HEK293T (cell line): Measurements from ENCODE around the gene RSPO4.

Source experiments
- CTCF ChIA-PET: fragments of 350-600 bp; formaldehyde crosslinking; extraction: SDS; loops from one replicate; lab custom pipeline; 2021; ENCODE audit warnings: antibody characterized with exemption, inconsistent platforms; lab: Yijun Ruan, JAX
- POLR2A ChIA-PET: fragments of 350-600 bp; formaldehyde crosslinking; extraction: SDS; loops from one replicate; lab custom pipeline; 2020; ENCODE audit warnings: antibody characterized with exemption, inconsistent platforms; lab: Yijun Ruan, JAX
- DNase-seq: peaks from one replicate; pipeline ENCODE4 v3.0.0; 2012; ENCODE audit warnings: mixed read lengths; ENCODE audit errors: extremely low spot score
- ARNT ChIP-seq: fragments of 450-650 bp; IDR thresholded peaks from 2 replicates; pipeline ENCODE4 v1.6.1; 2017; ENCODE audit warnings: mild to moderate bottlenecking
- BHLHE40 ChIP-seq: fragments of 450-650 bp; IDR thresholded peaks from 2 replicates; pipeline ENCODE4 v1.6.1; 2016; ENCODE audit warnings: mild to moderate bottlenecking, moderate library complexity, borderline replicate concordance
- CTBP1 ChIP-seq: fragments of 450-650 bp; IDR thresholded peaks from 2 replicates; pipeline ENCODE4 v1.6.1; 2016; ENCODE audit warnings: borderline replicate concordance
- ELF4 ChIP-seq: fragments of 450-650 bp; IDR thresholded peaks from 2 replicates; pipeline ENCODE4 v1.6.1; 2017; ENCODE audit warnings: antibody characterized with exemption
- FOXA1 ChIP-seq: fragments of 450-650 bp; IDR thresholded peaks from 2 replicates; pipeline ENCODE4 v1.6.1; 2016; ENCODE audit warnings: mild to moderate bottlenecking
- FOXK2 ChIP-seq: fragments of 450-650 bp; IDR thresholded peaks from 2 replicates; pipeline ENCODE4 v1.6.1; 2016; ENCODE audit warnings: mild to moderate bottlenecking
- FOXM1 ChIP-seq: fragments of 450-650 bp; IDR thresholded peaks from 2 replicates; pipeline ENCODE4 v1.6.1; 2017; ENCODE audit warnings: mild to moderate bottlenecking, borderline replicate concordance
- HDGF ChIP-seq: fragments of 450-650 bp; IDR thresholded peaks from 2 replicates; pipeline ENCODE4 v1.6.1; 2017; ENCODE audit warnings: antibody characterized with exemption, borderline replicate concordance
- L3MBTL2 ChIP-seq: fragments of 450-650 bp; conservative IDR thresholded peaks from 2 replicates; pipeline ENCODE4 v1.6.1; 2016; ENCODE audit warnings: mild to moderate bottlenecking
- LEF1 ChIP-seq: fragments of 450-650 bp; IDR thresholded peaks from 2 replicates; pipeline ENCODE4 v1.6.1; 2017; ENCODE audit warnings: mild to moderate bottlenecking, borderline replicate concordance
- NFRKB ChIP-seq: fragments of 450-650 bp; IDR thresholded peaks from 2 replicates; pipeline ENCODE4 v1.6.1; 2016; ENCODE audit warnings: mild to moderate bottlenecking, moderate library complexity
- SP1 ChIP-seq: fragments of 450-650 bp; IDR thresholded peaks from 2 replicates; pipeline ENCODE4 v1.6.1; 2017
- SUZ12 ChIP-seq: fragments of 450-650 bp; IDR thresholded peaks from 2 replicates; pipeline ENCODE4 v1.6.1; 2016; ENCODE audit warnings: mild to moderate bottlenecking
- TARDBP ChIP-seq: fragments of 450-650 bp; IDR thresholded peaks from 2 replicates; pipeline ENCODE4 v1.6.1; 2016
- ZNF384 ChIP-seq: fragments of 450-650 bp; IDR thresholded peaks from 2 replicates; pipeline ENCODE4 v1.6.1; 2016
- TF ChIP-seq, protein P1 (sequence below): fragments of 450-650 bp; IDR thresholded peaks from 2 replicates; pipeline ENCODE4 v1.6.1; 2016

The RSPO4 gene

DNA sequence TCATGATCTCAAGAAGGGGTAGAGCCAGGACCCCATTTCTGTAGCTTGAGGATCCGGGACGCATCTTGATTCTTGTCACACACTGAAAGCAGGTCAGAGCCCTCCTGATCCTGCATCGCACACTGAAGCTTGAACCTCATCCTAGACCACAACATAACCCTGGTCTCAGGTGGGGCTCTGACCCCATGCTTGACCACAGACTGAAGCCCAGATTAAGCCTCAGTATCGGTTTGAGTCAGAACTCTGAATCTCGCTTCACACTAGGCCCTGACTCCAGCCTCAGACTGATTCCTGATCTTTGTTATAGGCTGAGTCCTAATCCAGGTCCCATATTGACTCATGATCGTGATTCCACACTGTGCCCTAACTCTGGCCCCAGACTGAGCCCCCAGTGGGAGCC, 8.5 kb upstream of the RSPO4 start:
- POLR2A ChIA-PET = no interaction called here
- TF ChIP-seq FOXA1 (no peak), ARNT (no peak), ELF4 (no peak), CTBP1 (no peak), LEF1 (no peak), L3MBTL2 (no peak), ZNF384 (no peak)
- CTCF ChIA-PET = interaction anchor here (0.6 kb wide), 1 partner anchor 52 kb away, joined by 4 read pairs; no protein-coding TSS in a partner anchor
- DNase-seq = no peak

DNA sequence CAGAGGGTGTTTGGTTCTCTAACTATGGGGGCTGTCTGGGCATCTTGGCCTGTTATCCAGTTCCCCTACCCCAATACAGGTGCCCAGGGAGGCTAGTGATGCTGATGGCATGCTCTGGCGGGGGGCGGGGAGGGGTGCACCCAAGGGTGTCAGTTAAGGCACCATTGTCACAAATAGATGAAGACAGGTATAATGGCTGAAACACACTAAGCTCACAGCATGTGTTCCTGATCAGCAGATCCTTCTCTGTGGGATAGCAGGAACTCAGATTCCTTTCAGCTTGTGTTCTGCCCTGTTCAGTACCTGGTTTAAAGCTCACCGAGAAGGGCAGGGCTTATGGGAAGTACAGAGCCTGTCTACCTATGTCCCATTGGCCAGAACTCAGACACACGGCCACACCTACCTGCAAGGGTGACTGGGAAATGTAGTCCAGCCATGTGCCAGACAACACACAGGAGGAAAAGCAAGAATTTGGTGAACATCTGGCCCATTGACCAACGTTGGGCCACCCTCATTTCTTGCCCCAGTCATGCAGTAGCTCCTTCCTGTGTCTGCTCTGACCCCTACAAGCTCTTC, 3.4 kb upstream of the RSPO4 start:
- CTCF ChIA-PET = no interaction called here
- POLR2A ChIA-PET = interaction anchor here (0.6 to 0.7 kb wide), 2 partner anchors 9 to 172 kb away, joined by 3 read pairs; partner anchors contain the start of gene FAM110A
- peak; percentile 72 for DNase-seq
- TF ChIP-seq BHLHE40 (no peak), FOXA1 (no peak), SP1 (no peak), ARNT (no peak), ZNF384 (no peak), L3MBTL2 (no peak), HDGF (no peak), FOXM1 (no peak), SUZ12 (no peak), ELF4 (no peak), LEF1 (no peak), TARDBP (no peak), FOXK2 (no peak), NFRKB (no peak), CTBP1 (no peak)
- TF ChIP-seq, protein P1, sequence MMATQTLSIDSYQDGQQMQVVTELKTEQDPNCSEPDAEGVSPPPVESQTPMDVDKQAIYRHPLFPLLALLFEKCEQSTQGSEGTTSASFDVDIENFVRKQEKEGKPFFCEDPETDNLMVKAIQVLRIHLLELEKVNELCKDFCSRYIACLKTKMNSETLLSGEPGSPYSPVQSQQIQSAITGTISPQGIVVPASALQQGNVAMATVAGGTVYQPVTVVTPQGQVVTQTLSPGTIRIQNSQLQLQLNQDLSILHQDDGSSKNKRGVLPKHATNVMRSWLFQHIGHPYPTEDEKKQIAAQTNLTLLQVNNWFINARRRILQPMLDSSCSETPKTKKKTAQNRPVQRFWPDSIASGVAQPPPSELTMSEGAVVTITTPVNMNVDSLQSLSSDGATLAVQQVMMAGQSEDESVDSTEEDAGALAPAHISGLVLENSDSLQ = no peak

DNA sequence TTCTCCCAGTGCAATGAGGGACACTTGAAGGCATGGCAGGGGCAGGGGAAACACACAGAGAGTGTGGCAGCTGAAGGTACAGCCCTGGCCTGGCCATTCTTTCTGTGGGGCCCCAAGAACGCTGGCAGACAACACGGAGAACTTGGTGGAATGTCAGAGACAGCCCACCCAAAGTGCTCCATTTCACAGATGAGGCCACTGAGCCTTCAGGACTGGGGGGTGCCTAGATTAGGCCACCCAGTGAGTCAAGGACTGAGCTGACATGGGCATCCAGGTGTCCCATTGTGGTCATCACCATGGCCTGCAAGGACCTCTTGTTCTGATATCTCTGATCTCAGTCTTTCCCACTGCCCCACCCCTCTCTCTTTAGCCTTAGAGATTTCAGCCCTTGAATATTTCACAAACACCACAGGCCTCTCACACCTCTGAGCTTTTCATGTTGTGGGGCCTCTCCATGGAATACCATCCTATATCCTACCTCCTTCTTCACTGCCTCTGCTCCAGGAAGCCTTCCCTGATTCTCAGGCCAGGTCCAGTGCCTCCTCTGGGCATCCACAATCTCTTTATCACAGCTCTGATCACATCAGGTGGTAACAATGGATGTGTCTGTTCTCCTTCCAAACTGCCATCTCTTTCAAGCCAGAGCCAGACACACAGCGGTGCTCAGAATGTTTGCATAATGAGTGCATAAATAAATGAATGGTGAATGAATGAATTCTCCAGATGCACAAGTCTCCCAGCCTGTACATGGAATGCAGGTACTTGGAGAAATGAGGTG, 2.0 kb upstream of the RSPO4 start:
- no peak for TF ChIP-seq TARDBP
- no peak for TF ChIP-seq FOXA1
- TF ChIP-seq L3MBTL2 = no peak
- no peak for TF ChIP-seq SP1
- TF ChIP-seq BHLHE40 = no peak
- no peak for TF ChIP-seq FOXM1
- TF ChIP-seq NFRKB = no peak
- no peak for TF ChIP-seq ARNT
- no peak for TF ChIP-seq LEF1
- TF ChIP-seq HDGF = no peak
- no peak for TF ChIP-seq ZNF384
- TF ChIP-seq FOXK2 = no peak
- TF ChIP-seq CTBP1 = no peak
- ChIA-PET CTCF (no interaction called here), POLR2A (no interaction called here)

DNA sequence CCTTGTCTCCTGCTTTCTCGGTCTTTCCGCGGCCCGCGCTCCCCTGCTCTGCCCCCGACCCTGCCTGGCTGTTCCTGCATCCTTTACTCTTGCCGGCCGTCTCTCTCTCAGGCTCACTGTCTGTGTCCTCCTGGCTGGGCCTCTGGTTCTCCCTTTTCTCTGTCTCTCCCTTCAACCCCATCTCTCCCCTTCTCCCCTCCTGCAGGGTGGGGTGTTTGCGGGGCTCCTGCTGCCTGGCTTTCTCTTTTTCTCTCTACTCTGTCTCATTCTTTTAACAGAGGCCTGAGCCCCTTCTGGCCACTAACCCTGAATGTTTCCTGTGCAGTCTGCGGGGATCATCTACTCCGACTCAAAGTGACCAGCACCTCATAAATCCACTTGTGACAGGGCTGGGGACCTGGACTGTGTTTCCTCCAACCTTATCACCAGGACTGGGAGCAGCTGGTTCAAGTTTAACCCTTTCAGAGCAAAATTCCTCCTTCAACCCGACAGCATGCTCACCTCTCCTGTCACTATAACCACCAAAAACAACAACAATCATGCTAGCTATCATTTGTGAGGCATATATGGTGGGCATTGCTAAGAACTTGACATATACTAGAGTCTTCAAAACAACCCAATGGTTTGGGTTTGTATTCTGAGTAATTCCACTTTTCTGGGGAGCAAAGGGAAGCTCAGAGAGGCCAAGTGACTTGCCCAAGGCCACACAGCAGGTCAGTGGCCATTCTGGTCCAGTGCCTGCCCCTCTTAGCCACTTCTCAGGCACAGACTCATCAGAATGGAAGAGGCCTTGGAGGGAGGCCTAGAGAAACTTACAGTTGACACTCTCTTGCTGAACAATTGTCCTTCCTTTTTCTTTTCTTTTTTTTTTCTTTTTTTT, 811 bp upstream of the RSPO4 start:
- CTCF ChIA-PET = no interaction called here
- DNase-seq = no peak
- POLR2A ChIA-PET = no interaction called here
- no peak for TF ChIP-seq SUZ12
- TF ChIP-seq BHLHE40 = no peak
- TF ChIP-seq, protein P1 = no peak
- no peak for TF ChIP-seq NFRKB
- TF ChIP-seq CTBP1 = no peak
- TF ChIP-seq ARNT = no peak

More for the DNA sequence above, 2.0 kb upstream of the RSPO4 start:
- DNase-seq = no peak

DNA sequence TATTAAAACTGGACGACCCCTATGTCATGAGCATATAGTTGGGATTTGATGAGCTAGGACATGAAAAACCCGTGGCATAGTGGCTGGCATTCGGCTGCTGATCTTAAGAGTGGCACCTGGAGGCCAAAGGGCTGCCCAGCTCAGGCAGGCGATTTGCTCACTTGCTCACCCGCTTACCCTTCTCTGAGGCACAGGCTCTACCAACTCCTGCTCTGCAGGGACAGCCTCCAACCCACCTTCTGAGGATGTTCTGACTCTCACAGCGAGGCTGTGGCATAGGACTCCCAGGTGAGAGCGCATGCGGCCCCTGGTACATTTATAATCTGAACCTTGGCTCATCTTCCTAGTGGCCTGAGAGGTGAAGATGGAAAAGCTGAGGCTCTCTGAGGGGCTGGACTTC, 995 bp downstream of the RSPO4 start:
- DNase-seq = no peak
- TF ChIP-seq HDGF = no peak
- POLR2A ChIA-PET = no interaction called here
- CTCF ChIA-PET = no interaction called here

DNA sequence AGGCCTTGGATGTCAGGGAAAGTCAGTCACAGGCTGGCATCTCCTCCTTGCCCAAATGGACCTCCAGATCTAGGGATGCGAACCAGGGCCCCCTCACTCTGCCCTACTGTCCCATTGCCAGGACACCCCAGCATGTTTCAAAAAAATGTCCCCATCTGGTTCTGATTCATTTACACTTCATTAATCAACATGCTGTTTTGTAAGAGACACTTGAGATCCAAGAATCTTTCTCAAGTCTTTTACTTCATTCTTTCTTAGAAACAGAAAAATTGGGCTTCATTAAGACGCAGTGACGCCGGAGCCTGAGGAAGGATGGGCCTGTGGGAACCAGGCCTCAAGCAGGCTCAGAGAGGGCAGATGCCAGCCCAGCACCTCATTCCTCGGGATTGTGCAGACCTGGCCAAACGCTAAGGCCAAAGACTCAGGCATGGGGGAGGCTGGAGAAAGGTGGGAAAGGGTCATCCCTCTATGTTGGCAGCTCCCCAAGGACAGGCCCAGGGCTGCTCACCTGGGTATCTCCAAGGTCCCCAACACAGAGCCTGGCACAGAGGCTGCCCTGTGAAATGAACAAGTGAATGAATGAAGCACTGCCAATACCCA, 3.8 kb downstream of the RSPO4 start:
- no peak for DNase-seq
- TF ChIP-seq ARNT (no peak), CTBP1 (no peak), FOXK2 (no peak), ELF4 (no peak), LEF1 (no peak), TARDBP (no peak), FOXA1 (no peak), NFRKB (no peak), ZNF384 (no peak), BHLHE40 (no peak), FOXM1 (no peak), SUZ12 (no peak), L3MBTL2 (no peak), HDGF (no peak), SP1 (no peak)
- TF ChIP-seq, protein P1 = no peak
- ChIA-PET POLR2A (no interaction called here), CTCF (no interaction called here)
